Measurements from ENCODE around the gene NKIRAS2. TPM values are rescaled to one million over a fixed set of nuclear protein-coding genes. Genes with fewer than 3 reads are reported as not detected.

NKIRAS2 gene
- total and polyA plus RNA-seq, 2 experiments from 2014 or later, result 31.3 to 52.9 TPM

DNA sequence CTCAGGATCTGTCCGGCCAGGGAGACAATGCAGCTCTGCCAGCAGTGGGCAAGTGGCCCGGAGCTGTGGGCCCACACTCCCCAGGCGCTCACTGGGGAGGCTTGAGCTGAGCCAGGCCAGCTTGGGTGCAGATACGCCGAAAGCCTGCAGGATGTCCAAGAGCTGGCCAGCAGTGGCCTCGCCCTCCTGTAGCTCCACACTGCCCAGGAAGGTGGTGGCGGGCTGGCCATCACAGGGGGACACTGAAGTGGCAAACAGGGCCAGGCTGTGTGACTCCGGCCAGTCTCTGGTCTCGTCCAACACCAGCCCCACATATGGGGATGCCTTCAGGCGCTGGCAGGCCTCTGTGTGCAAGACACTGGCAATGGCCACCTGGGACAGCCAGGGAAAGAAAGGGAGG lies 20.9 kb downstream of the NKIRAS2 start:
- H3F3A ChIP-seq (replicated peaks; ENCODE audit: low read depth), result no peaks in the 10 kb centered on the region
- Mint-ChIP-seq H3K36me3 (ENCODE audit: low read depth) (no peaks in the 10 kb centered on the region; the same call in 2 of the 3 replicates), H3K9me3 (no peaks in the 10 kb centered on the region), H3K27ac (no peak overlapping the region), H3K27me3 (ENCODE audit: insufficient read depth, low read depth, poor library complexity) (peaks cover 2% of the 10 kb centered on the region), H3K4me3 (no peak overlapping the region), H3K4me1 (peaks cover 13% of the 10 kb centered on the region)
- no peaks in the 10 kb centered on the region for H3K27me3 ChIP-seq (ENCODE audit: insufficient read depth)
- no peaks in the 10 kb centered on the region for H3K9me2 ChIP-seq (ENCODE audit: insufficient read depth)
- no peaks in the 10 kb centered on the region for H3K4me1 ChIP-seq (ENCODE audit: insufficient read depth)
- no peaks in the 10 kb centered on the region for H3K79me2 ChIP-seq (replicated peaks; ENCODE audit: insufficient read depth)
- H4K20me1 ChIP-seq (replicated peaks; ENCODE audit: insufficient read depth), result no peaks in the 10 kb centered on the region
- no peak overlapping the region for H3K27ac ChIP-seq (ENCODE audit: low read depth)
- DNase-seq (ENCODE audit: low spot score) (no peak), ATAC-seq (no peak)
- no peak overlapping the region for H2AFZ ChIP-seq
- H3K36me3 ChIP-seq (ENCODE audit: insufficient read depth), result no peaks in the 10 kb centered on the region
- H3K4me3 ChIP-seq, result no peak overlapping the region
- no peak overlapping the region for H3K4me2 ChIP-seq
- TF ChIP-seq CREB1 (CRISPR knock-in tag; IDR thresholded peaks at IDR 0.05; ENCODE audit: low read depth), result no peak
- TF ChIP-seq POLR2AphosphoS5 (IDR thresholded peaks at IDR 0.05; ENCODE audit: low read depth), result no peak
- TF ChIP-seq, protein P1, sequence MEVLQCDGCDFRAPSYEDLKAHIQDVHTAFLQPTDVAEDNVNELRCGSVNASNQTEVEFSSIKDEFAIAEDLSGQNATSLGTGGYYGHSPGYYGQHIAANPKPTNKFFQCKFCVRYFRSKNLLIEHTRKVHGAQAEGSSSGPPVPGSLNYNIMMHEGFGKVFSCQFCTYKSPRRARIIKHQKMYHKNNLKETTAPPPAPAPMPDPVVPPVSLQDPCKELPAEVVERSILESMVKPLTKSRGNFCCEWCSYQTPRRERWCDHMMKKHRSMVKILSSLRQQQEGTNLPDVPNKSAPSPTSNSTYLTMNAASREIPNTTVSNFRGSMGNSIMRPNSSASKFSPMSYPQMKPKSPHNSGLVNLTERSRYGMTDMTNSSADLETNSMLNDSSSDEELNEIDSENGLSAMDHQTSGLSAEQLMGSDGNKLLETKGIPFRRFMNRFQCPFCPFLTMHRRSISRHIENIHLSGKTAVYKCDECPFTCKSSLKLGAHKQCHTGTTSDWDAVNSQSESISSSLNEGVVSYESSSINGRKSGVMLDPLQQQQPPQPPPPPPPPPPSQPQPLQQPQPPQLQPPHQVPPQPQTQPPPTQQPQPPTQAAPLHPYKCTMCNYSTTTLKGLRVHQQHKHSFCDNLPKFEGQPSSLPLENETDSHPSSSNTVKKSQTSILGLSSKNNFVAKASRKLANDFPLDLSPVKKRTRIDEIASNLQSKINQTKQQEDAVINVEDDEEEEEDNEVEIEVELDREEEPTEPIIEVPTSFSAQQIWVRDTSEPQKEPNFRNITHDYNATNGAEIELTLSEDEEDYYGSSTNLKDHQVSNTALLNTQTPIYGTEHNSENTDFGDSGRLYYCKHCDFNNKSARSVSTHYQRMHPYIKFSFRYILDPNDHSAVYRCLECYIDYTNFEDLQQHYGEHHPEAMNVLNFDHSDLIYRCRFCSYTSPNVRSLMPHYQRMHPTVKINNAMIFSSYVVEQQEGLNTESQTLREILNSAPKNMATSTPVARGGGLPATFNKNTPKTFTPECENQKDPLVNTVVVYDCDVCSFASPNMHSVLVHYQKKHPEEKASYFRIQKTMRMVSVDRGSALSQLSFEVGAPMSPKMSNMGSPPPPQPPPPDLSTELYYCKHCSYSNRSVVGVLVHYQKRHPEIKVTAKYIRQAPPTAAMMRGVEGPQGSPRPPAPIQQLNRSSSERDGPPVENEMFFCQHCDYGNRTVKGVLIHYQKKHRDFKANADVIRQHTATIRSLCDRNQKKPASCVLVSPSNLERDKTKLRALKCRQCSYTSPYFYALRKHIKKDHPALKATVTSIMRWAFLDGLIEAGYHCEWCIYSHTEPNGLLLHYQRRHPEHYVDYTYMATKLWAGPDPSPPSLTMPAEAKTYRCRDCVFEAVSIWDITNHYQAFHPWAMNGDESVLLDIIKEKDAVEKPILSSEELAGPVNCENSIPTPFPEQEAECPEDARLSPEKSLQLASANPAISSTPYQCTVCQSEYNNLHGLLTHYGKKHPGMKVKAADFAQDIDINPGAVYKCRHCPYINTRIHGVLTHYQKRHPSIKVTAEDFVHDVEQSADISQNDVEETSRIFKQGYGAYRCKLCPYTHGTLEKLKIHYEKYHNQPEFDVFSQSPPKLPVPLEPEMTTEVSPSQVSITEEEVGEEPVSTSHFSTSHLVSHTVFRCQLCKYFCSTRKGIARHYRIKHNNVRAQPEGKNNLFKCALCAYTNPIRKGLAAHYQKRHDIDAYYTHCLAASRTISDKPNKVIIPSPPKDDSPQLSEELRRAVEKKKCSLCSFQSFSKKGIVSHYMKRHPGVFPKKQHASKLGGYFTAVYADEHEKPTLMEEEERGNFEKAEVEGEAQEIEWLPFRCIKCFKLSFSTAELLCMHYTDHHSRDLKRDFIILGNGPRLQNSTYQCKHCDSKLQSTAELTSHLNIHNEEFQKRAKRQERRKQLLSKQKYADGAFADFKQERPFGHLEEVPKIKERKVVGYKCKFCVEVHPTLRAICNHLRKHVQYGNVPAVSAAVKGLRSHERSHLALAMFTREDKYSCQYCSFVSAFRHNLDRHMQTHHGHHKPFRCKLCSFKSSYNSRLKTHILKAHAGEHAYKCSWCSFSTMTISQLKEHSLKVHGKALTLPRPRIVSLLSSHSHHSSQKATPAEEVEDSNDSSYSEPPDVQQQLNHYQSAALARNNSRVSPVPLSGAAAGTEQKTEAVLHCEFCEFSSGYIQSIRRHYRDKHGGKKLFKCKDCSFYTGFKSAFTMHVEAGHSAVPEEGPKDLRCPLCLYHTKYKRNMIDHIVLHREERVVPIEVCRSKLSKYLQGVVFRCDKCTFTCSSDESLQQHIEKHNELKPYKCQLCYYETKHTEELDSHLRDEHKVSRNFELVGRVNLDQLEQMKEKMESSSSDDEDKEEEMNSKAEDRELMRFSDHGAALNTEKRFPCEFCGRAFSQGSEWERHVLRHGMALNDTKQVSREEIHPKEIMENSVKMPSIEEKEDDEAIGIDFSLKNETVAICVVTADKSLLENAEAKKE (CRISPR knock-in tag; IDR thresholded peaks at IDR 0.05), result no peak
- TF ChIP-seq, protein P2, sequence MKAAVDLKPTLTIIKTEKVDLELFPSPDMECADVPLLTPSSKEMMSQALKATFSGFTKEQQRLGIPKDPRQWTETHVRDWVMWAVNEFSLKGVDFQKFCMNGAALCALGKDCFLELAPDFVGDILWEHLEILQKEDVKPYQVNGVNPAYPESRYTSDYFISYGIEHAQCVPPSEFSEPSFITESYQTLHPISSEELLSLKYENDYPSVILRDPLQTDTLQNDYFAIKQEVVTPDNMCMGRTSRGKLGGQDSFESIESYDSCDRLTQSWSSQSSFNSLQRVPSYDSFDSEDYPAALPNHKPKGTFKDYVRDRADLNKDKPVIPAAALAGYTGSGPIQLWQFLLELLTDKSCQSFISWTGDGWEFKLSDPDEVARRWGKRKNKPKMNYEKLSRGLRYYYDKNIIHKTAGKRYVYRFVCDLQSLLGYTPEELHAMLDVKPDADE (IDR thresholded peaks at IDR 0.05), result no peak
- TF ChIP-seq NANOG (IDR thresholded peaks at IDR 0.05; ENCODE audit: borderline replicate concordance), result no peak
- TF ChIP-seq ZNF114 (CRISPR knock-in tag; IDR thresholded peaks at IDR 0.05), result no peak
- TF ChIP-seq JUNB (IDR thresholded peaks at IDR 0.05; ENCODE audit: unreplicated experiment), result no peak
- TF ChIP-seq, protein P3, sequence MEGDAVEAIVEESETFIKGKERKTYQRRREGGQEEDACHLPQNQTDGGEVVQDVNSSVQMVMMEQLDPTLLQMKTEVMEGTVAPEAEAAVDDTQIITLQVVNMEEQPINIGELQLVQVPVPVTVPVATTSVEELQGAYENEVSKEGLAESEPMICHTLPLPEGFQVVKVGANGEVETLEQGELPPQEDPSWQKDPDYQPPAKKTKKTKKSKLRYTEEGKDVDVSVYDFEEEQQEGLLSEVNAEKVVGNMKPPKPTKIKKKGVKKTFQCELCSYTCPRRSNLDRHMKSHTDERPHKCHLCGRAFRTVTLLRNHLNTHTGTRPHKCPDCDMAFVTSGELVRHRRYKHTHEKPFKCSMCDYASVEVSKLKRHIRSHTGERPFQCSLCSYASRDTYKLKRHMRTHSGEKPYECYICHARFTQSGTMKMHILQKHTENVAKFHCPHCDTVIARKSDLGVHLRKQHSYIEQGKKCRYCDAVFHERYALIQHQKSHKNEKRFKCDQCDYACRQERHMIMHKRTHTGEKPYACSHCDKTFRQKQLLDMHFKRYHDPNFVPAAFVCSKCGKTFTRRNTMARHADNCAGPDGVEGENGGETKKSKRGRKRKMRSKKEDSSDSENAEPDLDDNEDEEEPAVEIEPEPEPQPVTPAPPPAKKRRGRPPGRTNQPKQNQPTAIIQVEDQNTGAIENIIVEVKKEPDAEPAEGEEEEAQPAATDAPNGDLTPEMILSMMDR (conservative IDR thresholded peaks at IDR 0.05; ENCODE audit: low read depth in 2 of 2), result no peak
- no peak for TF ChIP-seq ZNF331 (CRISPR knock-in tag; IDR thresholded peaks at IDR 0.05; ENCODE audit: low read depth)
- no peak for TF ChIP-seq EZH2 (IDR thresholded peaks at IDR 0.05; ENCODE audit: low read depth, unreplicated experiment)
- TF ChIP-seq, protein P4, sequence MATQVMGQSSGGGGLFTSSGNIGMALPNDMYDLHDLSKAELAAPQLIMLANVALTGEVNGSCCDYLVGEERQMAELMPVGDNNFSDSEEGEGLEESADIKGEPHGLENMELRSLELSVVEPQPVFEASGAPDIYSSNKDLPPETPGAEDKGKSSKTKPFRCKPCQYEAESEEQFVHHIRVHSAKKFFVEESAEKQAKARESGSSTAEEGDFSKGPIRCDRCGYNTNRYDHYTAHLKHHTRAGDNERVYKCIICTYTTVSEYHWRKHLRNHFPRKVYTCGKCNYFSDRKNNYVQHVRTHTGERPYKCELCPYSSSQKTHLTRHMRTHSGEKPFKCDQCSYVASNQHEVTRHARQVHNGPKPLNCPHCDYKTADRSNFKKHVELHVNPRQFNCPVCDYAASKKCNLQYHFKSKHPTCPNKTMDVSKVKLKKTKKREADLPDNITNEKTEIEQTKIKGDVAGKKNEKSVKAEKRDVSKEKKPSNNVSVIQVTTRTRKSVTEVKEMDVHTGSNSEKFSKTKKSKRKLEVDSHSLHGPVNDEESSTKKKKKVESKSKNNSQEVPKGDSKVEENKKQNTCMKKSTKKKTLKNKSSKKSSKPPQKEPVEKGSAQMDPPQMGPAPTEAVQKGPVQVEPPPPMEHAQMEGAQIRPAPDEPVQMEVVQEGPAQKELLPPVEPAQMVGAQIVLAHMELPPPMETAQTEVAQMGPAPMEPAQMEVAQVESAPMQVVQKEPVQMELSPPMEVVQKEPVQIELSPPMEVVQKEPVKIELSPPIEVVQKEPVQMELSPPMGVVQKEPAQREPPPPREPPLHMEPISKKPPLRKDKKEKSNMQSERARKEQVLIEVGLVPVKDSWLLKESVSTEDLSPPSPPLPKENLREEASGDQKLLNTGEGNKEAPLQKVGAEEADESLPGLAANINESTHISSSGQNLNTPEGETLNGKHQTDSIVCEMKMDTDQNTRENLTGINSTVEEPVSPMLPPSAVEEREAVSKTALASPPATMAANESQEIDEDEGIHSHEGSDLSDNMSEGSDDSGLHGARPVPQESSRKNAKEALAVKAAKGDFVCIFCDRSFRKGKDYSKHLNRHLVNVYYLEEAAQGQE (IDR thresholded peaks at IDR 0.05; ENCODE audit: unreplicated experiment), result no peak
- no peak for TF ChIP-seq EZH2phosphoT487 (IDR thresholded peaks at IDR 0.05; ENCODE audit: unreplicated experiment)
- no peak for TF ChIP-seq STAT1 (IDR thresholded peaks at IDR 0.05; ENCODE audit: unreplicated experiment)

All from GM23338 (cell line).